Testis (tissue), 2 donors: ENCODE results near the gene FOCAD.

Experiments used
- CTCF ChIP-seq, 3 experiments: fragments of 450-650 bp in 2 of 3; fragments of 200-600 bp in 1 of 3; sonication (generic) in 1 of 3; IDR thresholded peaks; one replicate each; pipeline ENCODE4 v1.5.1; 2016 to 2019; ENCODE audit warnings: antibody characterized with exemption in 3 of 3, mild to moderate bottlenecking in 2 of 3, moderate library complexity in 1 of 3
- POLR2A ChIP-seq: fragments of 450-650 bp; IDR thresholded peaks from one replicate; pipeline ENCODE4 v1.6.1; 2017; ENCODE audit warnings: antibody characterized with exemption, mild to moderate bottlenecking, moderate library complexity

DNA sequence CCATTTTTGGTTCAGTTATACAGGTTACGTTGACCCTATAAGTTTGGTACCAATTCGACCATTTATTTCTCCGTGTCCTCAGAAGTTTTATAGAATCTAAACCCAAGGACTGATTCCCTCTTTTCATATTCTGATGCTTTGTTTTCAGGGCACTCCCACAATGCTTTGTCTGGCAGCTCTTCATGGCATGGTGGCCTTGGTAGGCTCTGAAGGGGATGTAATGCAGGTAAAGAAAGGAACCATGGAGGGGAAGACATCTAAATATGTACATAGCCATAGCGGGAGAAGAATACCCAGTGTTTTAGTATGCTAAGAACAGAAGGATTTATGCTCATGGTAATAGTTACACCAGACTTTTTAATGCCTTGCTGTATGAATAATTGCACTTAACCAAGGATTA is 264.6 kb downstream of the FOCAD start:
- TF ChIP-seq CTCF (IDR thresholded peaks at IDR 0.05) (no peak), POLR2A (no peak)
